Mesothelial cell of epicardium (in vitro differentiated cells): ENCODE results near the gene EFHD2. TPM values are rescaled to one million over a fixed set of nuclear protein-coding genes. Genes with fewer than 3 reads are reported as not detected.
A peak's percentile ranks its signal among the peaks of the same experiment; 100 is the strongest.
"Not testable (repeated sequence)": the region's sequence is repeated elsewhere in the genome, so short reads cannot be mapped to it uniquely, and the experiment has no call there.

ENCODE experiments used
- DNase-seq, 2 experiments: peaks; one replicate each; pipeline ENCODE4 v3.0.0; 2021; ENCODE audit warnings: low spot score in 2 of 2; ENCODE audit not compliant: unreplicated experiment in 2 of 2
- H3K27ac Mint-ChIP-seq: 2 replicates; pipeline ENCODE4 v1.8.0; 2021; ENCODE audit warnings: mixed read lengths
- H3K27me3 Mint-ChIP-seq: 2 replicates; pipeline ENCODE4 v1.8.0; 2021; ENCODE audit warnings: low read depth, mixed read lengths
- H3K36me3 Mint-ChIP-seq: 2 replicates; pipeline ENCODE4 v1.8.0; 2021; ENCODE audit warnings: mixed read lengths
- H3K4me1 Mint-ChIP-seq: 2 replicates; pipeline ENCODE4 v1.8.0; 2021; ENCODE audit warnings: mixed read lengths
- H3K4me3 Mint-ChIP-seq: 2 replicates; pipeline ENCODE4 v1.8.0; 2021; ENCODE audit warnings: mild to moderate bottlenecking, moderate library complexity, mixed read lengths
- H3K9me3 Mint-ChIP-seq: 2 replicates; pipeline ENCODE4 v1.8.0; 2021; ENCODE audit warnings: mixed read lengths
- CTCF ChIP-seq: fragments of 200-600 bp; sonication (generic); IDR thresholded peaks from one replicate; pipeline ENCODE4 v1.5.0; 2021; ENCODE audit warnings: antibody characterized with exemption; ENCODE audit not compliant: unreplicated experiment
- total RNA-seq: library from RNA; stranded (reverse); gene quantifications from 3 replicates; pipeline ENCODE4 v1.2.1, GENCODE V29; 2021

Gene EFHD2
- total RNA-seq, 1 donor from 2014 or later, result 16.2 TPM

- H3K9me3 Mint-ChIP-seq, result no peaks in the 10 kb centered on the region
- no peak overlapping the region for H3K4me3 Mint-ChIP-seq
- no peaks in the 10 kb centered on the region for H3K27me3 Mint-ChIP-seq
- no peak for DNase-seq
- no peak for TF ChIP-seq CTCF
- no peak overlapping the region for H3K27ac Mint-ChIP-seq
- H3K4me1 Mint-ChIP-seq, result peaks cover 22% of the 10 kb centered on the region
- H3K36me3 Mint-ChIP-seq, result no peaks in the 10 kb centered on the region
These were observed 40.8 kb upstream of the EFHD2 start for GRCh38 chr1:15368888-15369287.

DNA sequence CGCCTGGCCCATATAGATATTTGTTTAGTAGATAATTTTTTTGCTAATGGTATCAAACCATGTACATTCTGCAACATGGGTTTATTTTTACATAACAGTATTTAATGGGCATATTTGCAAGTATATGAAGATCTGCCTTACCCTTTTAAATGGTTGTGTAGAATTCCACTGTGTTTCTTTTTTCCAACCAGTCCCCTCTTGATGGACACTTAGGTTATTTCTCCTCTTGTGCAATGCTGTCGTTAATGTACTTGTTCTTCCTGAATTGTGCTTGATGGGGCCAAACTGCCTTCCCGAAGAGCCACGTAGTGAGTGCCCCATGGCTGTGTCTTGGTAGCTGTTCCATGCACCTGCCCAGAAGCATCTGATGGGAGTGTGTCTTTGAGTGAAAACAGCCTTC lies 39.4 kb upstream of the EFHD2 start:
- no peaks in the 10 kb centered on the region for H3K9me3 Mint-ChIP-seq
- no peaks in the 10 kb centered on the region for H3K27me3 Mint-ChIP-seq
- TF ChIP-seq CTCF, result no peak
- no peaks in the 10 kb centered on the region for H3K36me3 Mint-ChIP-seq
- DNase-seq, result no peak
- H3K4me1 Mint-ChIP-seq, result peaks cover 17% of the 10 kb centered on the region
- no peak overlapping the region for H3K4me3 Mint-ChIP-seq
- H3K27ac Mint-ChIP-seq, result no peak overlapping the region

DNA sequence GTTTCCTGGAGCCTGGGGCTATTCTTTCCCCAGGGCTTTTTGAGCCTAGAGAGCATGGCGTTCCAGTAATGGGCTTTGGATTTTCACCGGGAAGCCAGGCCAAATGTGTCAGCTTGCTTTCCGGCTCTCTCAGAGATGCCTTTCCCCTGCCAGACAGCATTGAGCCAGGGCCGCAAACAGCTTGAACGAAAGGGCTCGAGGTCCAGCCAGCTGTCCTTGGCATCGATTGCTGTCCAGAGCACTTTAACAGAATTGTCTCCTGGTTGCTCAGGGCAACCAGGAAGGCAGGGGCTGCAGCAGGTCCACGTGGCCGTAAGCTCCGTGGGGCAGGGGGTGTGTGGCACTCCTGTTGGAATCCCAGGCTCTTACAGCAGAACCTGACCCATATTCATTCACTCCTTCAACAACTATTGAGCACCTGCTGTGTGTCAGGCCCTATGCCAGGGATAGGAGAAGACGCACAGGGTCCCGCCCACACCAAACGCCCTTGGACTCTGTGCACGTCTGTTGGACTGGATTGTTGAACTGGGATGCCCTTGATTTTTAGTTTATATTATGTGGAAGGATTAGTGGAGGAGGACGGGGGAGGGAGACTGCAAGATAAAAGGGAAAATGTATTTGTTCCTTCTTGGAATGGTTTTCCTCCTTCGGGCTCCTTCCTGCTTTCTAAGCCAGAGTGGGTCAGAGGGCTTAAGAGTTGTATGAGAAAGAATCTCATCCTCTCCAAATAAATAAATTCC lies 38.7 kb upstream of the EFHD2 start:
- no peak for DNase-seq
- no peak for TF ChIP-seq CTCF
- H3K27ac Mint-ChIP-seq, result peak overlapping the region; percentile 66
- no peaks in the 10 kb centered on the region for H3K27me3 Mint-ChIP-seq
- no peaks in the 10 kb centered on the region for H3K9me3 Mint-ChIP-seq
- H3K4me3 Mint-ChIP-seq, result no peak overlapping the region
- H3K36me3 Mint-ChIP-seq, result no peaks in the 10 kb centered on the region
- H3K4me1 Mint-ChIP-seq, result peaks cover 17% of the 10 kb centered on the region

- DNase-seq, result no peak
- H3K27ac Mint-ChIP-seq, result peak overlapping the region; percentile 66
These were observed 37.8 kb upstream of the EFHD2 start for GRCh38 chr1:15371610-15372545.

DNA sequence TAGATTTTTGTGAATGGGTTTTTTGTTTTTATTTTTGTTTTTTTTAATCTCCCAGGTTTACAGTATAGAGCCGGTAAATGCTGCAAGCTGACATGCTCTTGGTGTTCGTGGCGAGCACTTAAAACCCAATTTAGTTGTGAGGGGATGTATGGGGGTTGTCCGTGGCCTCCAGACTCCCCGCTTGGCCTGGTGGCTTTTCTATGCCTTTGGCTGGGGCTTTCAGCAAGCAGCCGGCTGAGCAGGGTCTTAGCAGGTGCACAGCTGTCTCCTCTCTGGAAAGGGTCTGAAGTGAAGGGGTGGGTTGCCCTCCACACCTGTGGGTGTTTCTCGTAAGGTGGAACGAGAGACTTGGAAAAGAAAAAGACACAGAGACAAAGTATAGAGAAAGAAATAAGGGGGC lies 31.0 kb upstream of the EFHD2 start:
- Mint-ChIP-seq H3K4me1 (peaks cover 34% of the 10 kb centered on the region), H3K27me3 (peaks cover 27% of the 10 kb centered on the region), H3K4me3 (no peak overlapping the region)

More at GRCh38 chr1:15371610-15372545, 37.8 kb upstream of the EFHD2 start:
- no peak overlapping the region for H3K4me3 Mint-ChIP-seq
- no peak for TF ChIP-seq CTCF
- H3K4me1 Mint-ChIP-seq, result peaks cover 22% of the 10 kb centered on the region
- H3K9me3 Mint-ChIP-seq, result no peaks in the 10 kb centered on the region
- H3K36me3 Mint-ChIP-seq, result no peaks in the 10 kb centered on the region
- no peaks in the 10 kb centered on the region for H3K27me3 Mint-ChIP-seq

DNA sequence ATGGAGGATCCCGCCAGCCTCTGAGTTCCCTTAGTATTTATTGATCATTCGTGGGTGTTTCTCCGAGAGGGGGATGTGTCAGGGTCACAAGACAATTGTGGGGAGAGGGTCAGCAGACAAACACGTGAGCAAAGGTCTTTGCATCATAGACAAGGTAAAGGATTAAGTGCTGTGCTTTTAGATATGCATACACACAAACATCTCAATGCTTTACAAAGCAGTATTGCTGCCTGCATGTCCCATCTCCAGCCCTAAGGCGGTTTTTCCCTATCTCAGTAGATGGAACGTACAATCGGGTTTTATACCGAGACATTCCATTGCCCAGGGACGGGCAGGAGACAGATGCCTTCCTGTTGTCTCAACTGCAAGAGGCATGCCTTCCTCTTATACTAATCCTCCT lies 30.5 kb upstream of the EFHD2 start:
- not testable (repeated sequence) for DNase-seq, H3K27ac Mint-ChIP-seq, H3K4me3 Mint-ChIP-seq, H3K36me3 Mint-ChIP-seq, H3K9me3 Mint-ChIP-seq
- Mint-ChIP-seq H3K27me3 (peaks cover 31% of the 10 kb centered on the region), H3K4me1 (peaks cover 34% of the 10 kb centered on the region)

More for the DNA sequence above, 31.0 kb upstream of the EFHD2 start:
- Mint-ChIP-seq H3K27ac (no peak overlapping the region), H3K36me3 (no peaks in the 10 kb centered on the region), H3K9me3 (no peaks in the 10 kb centered on the region)
- TF ChIP-seq CTCF, result no peak
- no peak for DNase-seq
